Spleen (tissue), 7 donors: ENCODE data around the gene AKAP13.

Experiments
- POLR2A ChIP-seq, 3 donors: fragments of 450-650 bp; IDR thresholded peaks; one replicate each; pipeline ENCODE4 v1.5.1; 2017; ENCODE audit warnings: antibody characterized with exemption in 3 of 3, mild to moderate bottlenecking in 1 of 3
- POLR2AphosphoS5 ChIP-seq, 3 donors: sonication (generic); formaldehyde crosslinking; IDR thresholded peaks; one replicate each; pipeline ENCODE4 v1.5.1; 2017; ENCODE audit warnings: antibody characterized with exemption in 3 of 3
- TF ChIP-seq, protein P1 (sequence below), 11 experiments: fragments of 200-600 bp in 7 of 11; fragments of 450-650 bp in 4 of 11; sonication (generic) in 4 of 11; IDR thresholded peaks in 8 of 11; conservative IDR thresholded peaks in 3 of 11; 1 replicate in 7 of 11; 2 replicates in 4 of 11; pipeline versions ENCODE4 v1.4.0 to v1.8.0; 2016 to 2021; ENCODE audit warnings: antibody characterized with exemption in 11 of 11, inconsistent platforms in 4 of 11, mild to moderate bottlenecking in 1 of 11
- donor health status: DM: no; HTN: no; CAD: no; lungs with moderate emphysema.
- donor health status: DM: no; HTN: no; CAD: no.
- donor health status: DM: no; HTN: no; CAD: no.

DNA sequence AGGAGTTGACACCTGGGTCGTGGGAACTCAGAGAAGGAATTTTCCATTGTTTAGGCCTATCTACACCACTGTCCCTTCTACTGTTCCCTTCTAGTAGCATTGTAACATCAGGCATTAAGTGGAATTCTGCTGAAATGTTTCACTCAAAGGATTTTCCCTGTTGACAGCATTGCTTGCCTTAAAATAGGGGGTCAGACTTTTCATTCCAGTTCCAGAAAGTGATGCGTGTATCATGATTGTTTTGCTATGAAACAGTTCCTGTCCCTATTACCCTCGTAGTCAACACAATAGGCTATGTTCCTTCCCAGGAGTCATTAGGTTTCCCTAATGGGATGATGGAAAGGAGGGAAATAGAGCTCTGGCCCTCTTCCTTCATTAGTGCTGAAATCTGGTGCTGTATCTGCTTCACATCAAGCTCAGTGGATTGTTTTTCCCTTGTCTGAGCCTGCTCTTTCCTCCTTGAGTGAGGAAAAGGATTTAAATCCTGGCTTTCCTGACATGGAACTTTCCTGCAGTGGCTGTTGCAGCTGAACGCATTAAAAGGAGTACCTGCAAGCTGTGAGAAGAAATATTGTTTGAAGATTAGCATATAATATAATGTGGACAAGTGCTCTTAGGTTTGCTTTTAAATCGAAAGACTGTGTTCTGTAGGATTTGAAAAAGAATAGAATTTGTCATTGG is 218.5 kb downstream of the AKAP13 start:
- peak in 1 of 3 donors; percentile 17 for TF ChIP-seq POLR2AphosphoS5 (IDR thresholded peaks at IDR 0.05)
- TF ChIP-seq, protein P1, sequence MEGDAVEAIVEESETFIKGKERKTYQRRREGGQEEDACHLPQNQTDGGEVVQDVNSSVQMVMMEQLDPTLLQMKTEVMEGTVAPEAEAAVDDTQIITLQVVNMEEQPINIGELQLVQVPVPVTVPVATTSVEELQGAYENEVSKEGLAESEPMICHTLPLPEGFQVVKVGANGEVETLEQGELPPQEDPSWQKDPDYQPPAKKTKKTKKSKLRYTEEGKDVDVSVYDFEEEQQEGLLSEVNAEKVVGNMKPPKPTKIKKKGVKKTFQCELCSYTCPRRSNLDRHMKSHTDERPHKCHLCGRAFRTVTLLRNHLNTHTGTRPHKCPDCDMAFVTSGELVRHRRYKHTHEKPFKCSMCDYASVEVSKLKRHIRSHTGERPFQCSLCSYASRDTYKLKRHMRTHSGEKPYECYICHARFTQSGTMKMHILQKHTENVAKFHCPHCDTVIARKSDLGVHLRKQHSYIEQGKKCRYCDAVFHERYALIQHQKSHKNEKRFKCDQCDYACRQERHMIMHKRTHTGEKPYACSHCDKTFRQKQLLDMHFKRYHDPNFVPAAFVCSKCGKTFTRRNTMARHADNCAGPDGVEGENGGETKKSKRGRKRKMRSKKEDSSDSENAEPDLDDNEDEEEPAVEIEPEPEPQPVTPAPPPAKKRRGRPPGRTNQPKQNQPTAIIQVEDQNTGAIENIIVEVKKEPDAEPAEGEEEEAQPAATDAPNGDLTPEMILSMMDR (IDR thresholded peaks at IDR 0.05 in 8 of 11, conservative IDR thresholded peaks at IDR 0.05 in 3 of 11), result no peak
- no peak for TF ChIP-seq POLR2A (IDR thresholded peaks at IDR 0.05)
